HUES48 (cell line): ENCODE results near the gene SLC16A1.
A peak's percentile ranks its signal among the peaks of the same experiment; 100 is the strongest.

Source experiments
- H3K27ac ChIP-seq: one replicate; pipeline ENCODE4 v1.7.0; 2013; ENCODE audit warnings: low read depth, low read length, inconsistent platforms
- H3K27me3 ChIP-seq: 2 replicates; pipeline ENCODE4 v1.6.1; 2013; ENCODE audit warnings: mild to moderate bottlenecking, low read length; ENCODE audit not compliant: control insufficient read depth, insufficient read depth
- H3K36me3 ChIP-seq: 2 replicates; pipeline ENCODE4 v1.6.1; 2013; ENCODE audit warnings: low read length; ENCODE audit not compliant: control insufficient read depth, insufficient read depth
- H3K4me1 ChIP-seq: 2 replicates; pipeline ENCODE4 v1.6.1; 2013; ENCODE audit warnings: mild to moderate bottlenecking, low read length; ENCODE audit not compliant: control insufficient read depth, insufficient read depth
- H3K4me3 ChIP-seq: 2 replicates; pipeline ENCODE4 v1.5.1; 2013; ENCODE audit warnings: mild to moderate bottlenecking, low read depth, low read length
- H3K9ac ChIP-seq: 2 replicates; pipeline ENCODE4 v1.6.1; 2013; ENCODE audit warnings: mild to moderate bottlenecking, low read depth, low read length, moderate library complexity
- H3K9me3 ChIP-seq: 2 replicates; pipeline ENCODE4 v1.6.1; 2013; ENCODE audit warnings: low read length; ENCODE audit not compliant: control insufficient read depth, insufficient read depth

The SLC16A1 gene

DNA sequence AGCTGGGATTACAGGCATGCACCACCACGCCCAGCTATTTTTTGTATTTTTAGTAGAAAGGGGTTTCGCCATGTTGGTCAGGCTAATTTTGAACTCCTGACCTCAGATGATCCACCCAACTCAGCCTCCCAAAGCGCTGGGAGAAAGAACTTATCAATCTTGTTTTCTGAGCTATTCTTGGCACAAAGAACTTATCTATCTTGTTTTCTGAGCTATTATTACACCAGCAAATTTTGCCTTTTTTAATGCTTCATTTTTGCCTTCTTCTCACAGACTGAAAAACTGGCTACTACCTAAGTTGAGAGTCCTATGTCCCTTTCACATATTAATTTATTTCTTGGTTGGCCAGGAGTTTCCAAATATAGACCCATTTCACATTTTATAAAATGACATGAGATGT, 9.3 kb downstream of the SLC16A1 start:
- H3K9me3 ChIP-seq, result no peaks in the 10 kb centered on the region
- H3K9ac ChIP-seq, result no peak overlapping the region
- peaks cover 9% of the 10 kb centered on the region; the same call in 1 of the 2 replicates for H3K4me1 ChIP-seq
- H3K4me3 ChIP-seq, result no peak overlapping the region
- H3K36me3 ChIP-seq, result peaks cover 58% of the 10 kb centered on the region
- H3K27ac ChIP-seq, result no peak overlapping the region
- no peaks in the 10 kb centered on the region for H3K27me3 ChIP-seq

DNA sequence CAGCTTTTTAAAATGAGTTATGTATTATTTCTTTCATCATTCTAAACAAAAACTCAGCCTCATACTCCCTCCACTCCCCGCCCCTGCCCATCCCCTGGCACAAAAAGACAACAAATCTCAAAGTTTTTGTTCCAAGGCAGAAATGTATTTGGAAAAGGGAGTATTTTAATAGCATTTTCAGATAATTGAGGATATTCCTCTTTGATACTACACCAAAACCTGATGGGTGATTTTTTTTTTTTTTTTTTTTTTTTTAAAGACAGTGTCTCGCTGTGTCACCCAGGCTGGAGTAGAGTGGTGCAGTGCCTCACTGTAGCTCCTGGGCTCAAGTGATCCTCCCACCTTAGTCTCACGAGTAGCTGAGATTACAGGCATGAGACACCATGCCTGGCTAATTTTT, 16.2 kb downstream of the SLC16A1 start:
- H3K4me3 ChIP-seq, result no peak overlapping the region
- no peak overlapping the region for H3K27ac ChIP-seq
- no peaks in the 10 kb centered on the region for H3K9me3 ChIP-seq
- no peaks in the 10 kb centered on the region for H3K27me3 ChIP-seq
- peaks cover 43% of the 10 kb centered on the region for H3K4me1 ChIP-seq
- H3K9ac ChIP-seq, result no peak overlapping the region
- H3K36me3 ChIP-seq, result peaks cover 69% of the 10 kb centered on the region

DNA sequence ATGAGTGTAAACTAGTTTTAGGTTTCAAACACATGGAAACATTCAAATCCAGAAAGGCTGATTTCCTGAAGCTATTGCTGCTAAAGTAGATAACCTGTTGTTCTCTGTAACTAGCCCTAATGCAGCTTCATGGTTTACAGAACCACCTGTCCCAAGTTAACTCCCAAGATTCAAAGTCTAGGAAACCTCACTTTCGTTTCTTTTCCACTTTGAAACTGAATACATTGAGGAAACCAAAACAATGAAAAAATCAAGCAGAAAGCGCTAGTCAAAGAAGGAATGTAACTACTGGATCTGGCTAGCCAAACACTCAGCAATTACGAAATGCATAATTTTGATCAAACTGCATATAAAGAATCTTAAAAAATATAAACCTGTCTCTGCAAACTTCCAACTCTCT, 17.8 kb downstream of the SLC16A1 start:
- peaks cover 71% of the 10 kb centered on the region for H3K36me3 ChIP-seq
- peaks cover 43% of the 10 kb centered on the region for H3K4me1 ChIP-seq
- H3K9ac ChIP-seq, result no peak overlapping the region
- no peaks in the 10 kb centered on the region for H3K9me3 ChIP-seq
- H3K4me3 ChIP-seq, result 0 out of 2 replicates have a peak overlapping the region, but pooled peaks have one; percentile 2
- H3K27me3 ChIP-seq, result no peaks in the 10 kb centered on the region
- H3K27ac ChIP-seq, result no peak overlapping the region

DNA sequence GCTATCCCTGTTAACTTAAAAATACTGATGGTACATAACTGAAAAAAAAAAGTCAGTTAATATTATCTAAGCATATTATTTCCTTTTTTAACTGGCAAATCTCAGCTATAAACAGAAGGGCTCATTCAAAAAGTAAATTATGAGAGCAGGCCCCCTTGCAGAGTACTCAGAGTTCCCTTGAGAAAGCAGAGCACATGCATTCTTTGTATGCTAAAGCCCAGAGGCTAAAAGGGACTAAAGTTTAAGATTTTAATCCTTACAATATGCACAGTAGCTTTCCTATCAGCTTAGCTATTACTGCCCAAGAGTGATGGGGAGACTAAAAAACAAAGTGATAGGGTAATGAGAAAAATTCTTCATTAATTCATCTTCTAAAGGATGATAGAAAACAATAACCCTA, 18.5 kb downstream of the SLC16A1 start:
- Histone ChIP-seq H3K4me1 (peaks cover 43% of the 10 kb centered on the region), H3K36me3 (peaks cover 64% of the 10 kb centered on the region), H3K27ac (peak overlapping the region; percentile 16), H3K9ac (no peak overlapping the region), H3K4me3 (no peak overlapping the region), H3K9me3 (no peaks in the 10 kb centered on the region), H3K27me3 (no peaks in the 10 kb centered on the region)

- Histone ChIP-seq H3K4me1 (peaks cover 43% of the 10 kb centered on the region), H3K9me3 (no peaks in the 10 kb centered on the region), H3K9ac (no peak overlapping the region), H3K27ac (peak overlapping the region; percentile 35), H3K4me3 (no peak overlapping the region), H3K27me3 (no peaks in the 10 kb centered on the region), H3K36me3 (peaks cover 62% of the 10 kb centered on the region)
Observed at GRCh38 chr1:112937070-112937469, 18.9 kb downstream of the SLC16A1 start.

- Histone ChIP-seq H3K36me3 (peaks cover 64% of the 10 kb centered on the region), H3K27me3 (no peaks in the 10 kb centered on the region), H3K4me3 (no peak overlapping the region), H3K4me1 (peaks cover 40% of the 10 kb centered on the region), H3K27ac (peak overlapping the region; percentile 47), H3K9ac (no peak overlapping the region), H3K9me3 (no peaks in the 10 kb centered on the region)
Observed at GRCh38 chr1:112935461-112936111, 20.4 kb downstream of the SLC16A1 start.

- Histone ChIP-seq H3K36me3 (peaks cover 64% of the 10 kb centered on the region), H3K9ac (no peak overlapping the region), H3K4me1 (peaks cover 31% of the 10 kb centered on the region), H3K27ac (peak overlapping the region; percentile 36), H3K27me3 (no peaks in the 10 kb centered on the region), H3K9me3 (no peaks in the 10 kb centered on the region), H3K4me3 (no peak overlapping the region)
Observed at GRCh38 chr1:112934577-112934976, 21.4 kb downstream of the SLC16A1 start.

DNA sequence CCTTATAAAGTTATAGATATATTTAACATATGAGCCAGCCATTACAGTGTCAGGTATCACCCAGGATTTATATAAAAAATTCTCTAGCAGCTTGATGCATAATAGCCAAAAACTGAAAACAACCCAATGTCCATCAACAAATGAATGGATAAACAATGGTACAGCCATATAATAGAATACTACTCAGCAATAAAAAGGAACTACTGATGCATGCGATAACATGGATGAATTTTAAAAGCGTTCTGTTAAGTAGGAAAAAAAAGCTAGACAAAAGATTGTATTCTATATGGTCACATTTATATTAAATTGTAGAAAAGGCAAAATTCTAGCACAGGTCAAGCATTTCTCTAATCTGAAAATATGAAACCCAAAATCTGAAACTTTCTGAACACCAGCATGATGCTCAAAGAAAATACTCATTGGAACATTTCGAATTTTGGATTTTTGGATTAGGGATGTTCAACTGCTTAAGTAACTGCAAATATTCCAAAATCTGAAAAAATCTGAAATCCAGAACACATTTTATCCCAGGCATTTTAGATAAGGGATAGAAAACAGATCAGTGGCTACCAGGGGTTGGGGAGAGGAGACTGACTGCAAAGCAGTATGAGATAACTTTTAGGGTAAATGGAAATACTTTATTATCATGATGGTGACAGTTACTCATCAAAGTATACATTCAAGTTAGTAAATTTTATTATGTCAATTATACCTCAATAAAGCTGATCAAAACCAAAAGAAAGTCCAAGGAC, 22.0 kb downstream of the SLC16A1 start:
- H3K4me1 ChIP-seq, result peaks cover 26% of the 10 kb centered on the region
- H3K27me3 ChIP-seq, result no peaks in the 10 kb centered on the region
- peaks cover 64% of the 10 kb centered on the region for H3K36me3 ChIP-seq
- H3K4me3 ChIP-seq, result no peak overlapping the region
- H3K27ac ChIP-seq, result no peak overlapping the region
- H3K9ac ChIP-seq, result no peak overlapping the region
- no peaks in the 10 kb centered on the region for H3K9me3 ChIP-seq

DNA sequence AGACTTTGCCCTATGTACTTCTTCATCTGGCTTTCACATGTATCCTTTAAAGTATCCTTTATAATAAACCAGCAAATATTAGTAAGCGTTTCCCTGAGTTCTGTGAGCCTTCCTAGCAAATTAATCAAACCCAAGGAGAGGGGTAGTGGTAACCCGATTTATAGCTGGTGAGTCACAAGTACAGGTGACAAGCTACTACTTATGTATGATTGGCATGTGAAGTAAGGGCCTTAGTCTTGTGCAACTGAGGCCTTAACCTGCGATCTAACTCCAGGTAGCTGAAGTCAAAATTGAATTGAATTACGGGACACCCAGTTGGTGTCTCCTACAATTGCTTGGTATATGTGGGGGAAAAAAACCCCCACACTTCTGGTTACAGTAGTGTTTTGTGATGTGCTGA, 26.0 kb downstream of the SLC16A1 start:
- H3K27ac ChIP-seq, result no peak overlapping the region

GRCh38 chr1:112927462-112927990, 28.5 kb downstream of the SLC16A1 start:
- Histone ChIP-seq H3K9ac (no peak overlapping the region), H3K4me3 (no peak overlapping the region), H3K27me3 (no peaks in the 10 kb centered on the region), H3K4me1 (peaks cover 7% of the 10 kb centered on the region; the same call in 1 of the 2 replicates), H3K36me3 (peaks cover 94% of the 10 kb centered on the region), H3K9me3 (no peaks in the 10 kb centered on the region), H3K27ac (no peak overlapping the region)

More for the DNA sequence above, 26.0 kb downstream of the SLC16A1 start:
- no peaks in the 10 kb centered on the region for H3K27me3 ChIP-seq
- no peak overlapping the region for H3K4me3 ChIP-seq
- H3K4me1 ChIP-seq, result 0 out of 2 replicates have a peak, but pooled peaks cover 1% of the 10 kb centered on the region
- no peaks in the 10 kb centered on the region for H3K9me3 ChIP-seq
- no peak overlapping the region for H3K9ac ChIP-seq
- H3K36me3 ChIP-seq, result peaks cover 84% of the 10 kb centered on the region

DNA sequence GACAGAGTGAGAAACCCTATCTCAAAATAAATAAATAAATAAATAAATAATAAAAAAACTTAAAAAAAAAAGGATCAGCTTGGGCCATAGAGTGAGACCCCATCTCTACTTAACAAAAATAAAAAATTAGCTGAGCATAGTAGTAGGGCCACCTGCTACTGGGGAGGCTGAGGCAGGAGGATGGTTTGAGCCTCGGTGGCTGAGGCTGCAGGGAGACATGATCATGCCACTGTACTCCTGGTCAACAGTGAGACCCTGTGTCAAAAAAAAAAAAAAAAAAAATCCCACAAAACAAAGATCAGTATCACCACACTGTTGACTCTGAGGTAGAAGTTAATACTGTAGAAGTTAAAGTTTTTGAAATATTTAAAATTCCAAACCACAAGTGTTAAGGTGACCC, 29.1 kb downstream of the SLC16A1 start:
- no peak overlapping the region for H3K9ac ChIP-seq
- H3K27ac ChIP-seq, result no peak overlapping the region
- peaks cover 96% of the 10 kb centered on the region for H3K36me3 ChIP-seq
- H3K9me3 ChIP-seq, result no peaks in the 10 kb centered on the region
- peaks cover 7% of the 10 kb centered on the region; the same call in 1 of the 2 replicates for H3K4me1 ChIP-seq
- no peak overlapping the region for H3K4me3 ChIP-seq
- no peaks in the 10 kb centered on the region for H3K27me3 ChIP-seq
